Uterus (tissue), 4 donors: ENCODE data around the gene SLC38A8. TPM values are rescaled to one million over a fixed set of nuclear protein-coding genes. Genes with fewer than 3 reads are reported as not detected.

Source experiments
- DNase-seq, 2 donors: peaks; one replicate each; pipeline ENCODE4 v3.0.0-alpha.2; 2019 to 2020
- H3K27ac ChIP-seq, 2 donors: fragments of 200-600 bp; sonication (generic); 1 replicate in 1 of 2; 2 replicates in 1 of 2; pipeline ENCODE4 v1.5.1; 2016 to 2018
- H3K27me3 ChIP-seq, 2 donors: fragments of 200-600 bp; sonication (generic); one replicate each; pipeline ENCODE4 v1.5.1; 2018 to 2019; ENCODE audit warnings: control low read depth in 1 of 2
- H3K36me3 ChIP-seq, 2 donors: fragments of 200-600 bp; sonication (generic); one replicate each; pipeline ENCODE4 v1.5.1; 2019; ENCODE audit warnings: control low read depth in 1 of 2
- H3K4me1 ChIP-seq, 2 donors: fragments of 200-600 bp; sonication (generic); one replicate each; pipeline ENCODE4 v1.5.1; 2018 to 2019; ENCODE audit warnings: control low read depth in 1 of 2
- H3K4me3 ChIP-seq, 2 donors: fragments of 200-600 bp; sonication (generic); 1 replicate in 1 of 2; 2 replicates in 1 of 2; pipeline ENCODE4 v1.5.1; 2018 to 2019; ENCODE audit warnings: mild to moderate bottlenecking in 1 of 2
- H3K9me3 ChIP-seq, 2 donors: fragments of 200-600 bp; sonication (generic); one replicate each; pipeline ENCODE4 v1.5.1; 2019; ENCODE audit warnings: control low read depth in 1 of 2
- POLR2A ChIP-seq, 2 donors: fragments of 450-650 bp; IDR thresholded peaks; one replicate each; pipeline ENCODE4 v1.6.1; 2016; ENCODE audit warnings: antibody characterized with exemption in 2 of 2, mild to moderate bottlenecking in 1 of 2, moderate library complexity in 1 of 2
- intact Hi-C: fragments of 100-400 bp; cut with DNase I; formaldehyde crosslinking; loops from one replicate; pipeline ENCODE4 v1.15.1; 2023; ENCODE audit warnings: low total_unique reads
- total RNA-seq, 4 donors: library from RNA; depleted of rRNA in 3 of 4; stranded (reverse); fragments of >200 nt in 3 of 4; gene quantifications; one replicate each; pipeline versions ENCODE4 v1.1.0 to v1.2.4, GENCODE V29; 2014 to 2023
- TF ChIP-seq, protein P1 (sequence below), 4 experiments: fragments of 200-600 bp in 2 of 4; fragments of 450-650 bp in 2 of 4; sonication (generic) in 2 of 4; IDR thresholded peaks; one replicate each; pipeline ENCODE4 v1.5.1; 2016 to 2019; ENCODE audit warnings: antibody characterized with exemption in 4 of 4, mild to moderate bottlenecking in 2 of 4, moderate library complexity in 1 of 4
- donor health status: DM: yes; HTN: yes; CAD: no.

SLC38A8 gene
- total RNA-seq, 4 donors from 2014 or later, result 1.3 TPM; not detected in 3

GRCh38 chr16:84032458-84033178 is 10.0 kb downstream of the SLC38A8 start:
- TF ChIP-seq, protein P1, sequence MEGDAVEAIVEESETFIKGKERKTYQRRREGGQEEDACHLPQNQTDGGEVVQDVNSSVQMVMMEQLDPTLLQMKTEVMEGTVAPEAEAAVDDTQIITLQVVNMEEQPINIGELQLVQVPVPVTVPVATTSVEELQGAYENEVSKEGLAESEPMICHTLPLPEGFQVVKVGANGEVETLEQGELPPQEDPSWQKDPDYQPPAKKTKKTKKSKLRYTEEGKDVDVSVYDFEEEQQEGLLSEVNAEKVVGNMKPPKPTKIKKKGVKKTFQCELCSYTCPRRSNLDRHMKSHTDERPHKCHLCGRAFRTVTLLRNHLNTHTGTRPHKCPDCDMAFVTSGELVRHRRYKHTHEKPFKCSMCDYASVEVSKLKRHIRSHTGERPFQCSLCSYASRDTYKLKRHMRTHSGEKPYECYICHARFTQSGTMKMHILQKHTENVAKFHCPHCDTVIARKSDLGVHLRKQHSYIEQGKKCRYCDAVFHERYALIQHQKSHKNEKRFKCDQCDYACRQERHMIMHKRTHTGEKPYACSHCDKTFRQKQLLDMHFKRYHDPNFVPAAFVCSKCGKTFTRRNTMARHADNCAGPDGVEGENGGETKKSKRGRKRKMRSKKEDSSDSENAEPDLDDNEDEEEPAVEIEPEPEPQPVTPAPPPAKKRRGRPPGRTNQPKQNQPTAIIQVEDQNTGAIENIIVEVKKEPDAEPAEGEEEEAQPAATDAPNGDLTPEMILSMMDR (IDR thresholded peaks at IDR 0.05), result no peak
- TF ChIP-seq POLR2A (IDR thresholded peaks at IDR 0.05), result no peak
- Histone ChIP-seq H3K4me1 (no peaks in the 10 kb centered on the region), H3K27me3 (no peaks in the 10 kb centered on the region), H3K36me3 (no peaks in the 10 kb centered on the region), H3K27ac (no peak overlapping the region), H3K9me3 (no peaks in the 10 kb centered on the region), H3K4me3 (no peak overlapping the region)
- DNase-seq, result no peak
- intact Hi-C loops, result no loop called here

GRCh38 chr16:84031556-84031955 is 11.0 kb downstream of the SLC38A8 start:
- no peak overlapping the region for H3K27ac ChIP-seq
- no peaks in the 10 kb centered on the region for H3K36me3 ChIP-seq
- TF ChIP-seq POLR2A (IDR thresholded peaks at IDR 0.05), result no peak
- TF ChIP-seq, protein P1 (IDR thresholded peaks at IDR 0.05), result no peak
- no peak for DNase-seq
- no peak overlapping the region for H3K4me3 ChIP-seq
- intact Hi-C loops, result no loop called here
- no peaks in the 10 kb centered on the region for H3K27me3 ChIP-seq
- no peaks in the 10 kb centered on the region for H3K4me1 ChIP-seq
- H3K9me3 ChIP-seq, result no peaks in the 10 kb centered on the region

- Histone ChIP-seq H3K4me3 (no peak overlapping the region), H3K27me3 (no peaks in the 10 kb centered on the region), H3K36me3 (no peaks in the 10 kb centered on the region), H3K9me3 (no peaks in the 10 kb centered on the region), H3K4me1 (no peaks in the 10 kb centered on the region), H3K27ac (no peak overlapping the region)
- TF ChIP-seq POLR2A (IDR thresholded peaks at IDR 0.05), result no peak
- TF ChIP-seq, protein P1 (IDR thresholded peaks at IDR 0.05), result no peak
- DNase-seq, result no peak
- intact Hi-C loops, result no loop called here
Measured at GRCh38 chr16:84029297-84030047, 13.1 kb downstream of the SLC38A8 start.

- Histone ChIP-seq H3K4me3 (no peak overlapping the region), H3K27me3 (no peaks in the 10 kb centered on the region), H3K36me3 (no peaks in the 10 kb centered on the region), H3K9me3 (no peaks in the 10 kb centered on the region), H3K4me1 (no peaks in the 10 kb centered on the region), H3K27ac (no peak overlapping the region)
- intact Hi-C loops, result no loop called here
- TF ChIP-seq, protein P1 (IDR thresholded peaks at IDR 0.05), result no peak
- DNase-seq, result no peak
Measured at GRCh38 chr16:84027625-84028024, 15.0 kb downstream of the SLC38A8 start.

DNA sequence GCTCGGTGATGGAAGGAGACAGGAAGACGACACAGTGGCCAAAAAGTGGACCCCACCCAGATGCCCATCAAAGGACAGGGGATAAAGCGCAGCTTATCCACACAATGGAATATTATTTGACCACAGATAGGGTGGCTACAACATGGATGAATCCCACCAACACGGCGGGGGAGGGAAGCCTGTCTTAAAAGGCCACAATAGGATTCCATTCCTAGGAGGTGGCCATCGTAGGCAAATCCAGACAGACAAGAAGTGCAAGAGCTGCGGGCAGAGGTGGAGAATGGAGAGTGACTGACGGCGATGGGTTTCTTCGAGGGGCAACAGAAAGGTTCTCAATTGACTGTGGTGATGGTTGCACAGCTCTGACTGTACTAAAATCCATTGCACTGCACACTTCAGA is 16.0 kb downstream of the SLC38A8 start:
- no peak for TF ChIP-seq POLR2A (IDR thresholded peaks at IDR 0.05)
- TF ChIP-seq, protein P1 (IDR thresholded peaks at IDR 0.05), result no peak
- no peaks in the 10 kb centered on the region for H3K36me3 ChIP-seq
- H3K4me3 ChIP-seq, result no peak overlapping the region
- H3K27ac ChIP-seq, result no peak overlapping the region
- H3K9me3 ChIP-seq, result no peaks in the 10 kb centered on the region
- no peak for DNase-seq
- no peaks in the 10 kb centered on the region for H3K4me1 ChIP-seq
- intact Hi-C loops, result no loop called here
- no peaks in the 10 kb centered on the region for H3K27me3 ChIP-seq
